ENCODE results near the gene REXO4.

- TF ChIP-seq, protein P1, sequence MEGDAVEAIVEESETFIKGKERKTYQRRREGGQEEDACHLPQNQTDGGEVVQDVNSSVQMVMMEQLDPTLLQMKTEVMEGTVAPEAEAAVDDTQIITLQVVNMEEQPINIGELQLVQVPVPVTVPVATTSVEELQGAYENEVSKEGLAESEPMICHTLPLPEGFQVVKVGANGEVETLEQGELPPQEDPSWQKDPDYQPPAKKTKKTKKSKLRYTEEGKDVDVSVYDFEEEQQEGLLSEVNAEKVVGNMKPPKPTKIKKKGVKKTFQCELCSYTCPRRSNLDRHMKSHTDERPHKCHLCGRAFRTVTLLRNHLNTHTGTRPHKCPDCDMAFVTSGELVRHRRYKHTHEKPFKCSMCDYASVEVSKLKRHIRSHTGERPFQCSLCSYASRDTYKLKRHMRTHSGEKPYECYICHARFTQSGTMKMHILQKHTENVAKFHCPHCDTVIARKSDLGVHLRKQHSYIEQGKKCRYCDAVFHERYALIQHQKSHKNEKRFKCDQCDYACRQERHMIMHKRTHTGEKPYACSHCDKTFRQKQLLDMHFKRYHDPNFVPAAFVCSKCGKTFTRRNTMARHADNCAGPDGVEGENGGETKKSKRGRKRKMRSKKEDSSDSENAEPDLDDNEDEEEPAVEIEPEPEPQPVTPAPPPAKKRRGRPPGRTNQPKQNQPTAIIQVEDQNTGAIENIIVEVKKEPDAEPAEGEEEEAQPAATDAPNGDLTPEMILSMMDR (IDR thresholded peaks at IDR 0.05), result no peak
- TF ChIP-seq POLR2A (IDR thresholded peaks at IDR 0.05), result no peak
Measured at GRCh38 chr9:133430244-133430643, 12.4 kb upstream of the REXO4 start.

All from adrenal gland (tissue), 5 donors.